ENCODE data around the gene FEN1. TPM values are rescaled to one million over a fixed set of nuclear protein-coding genes. Genes with fewer than 3 reads are reported as not detected.

FEN1 gene
- total RNA-seq, 1 experiment from 2014 or later = 86.1 TPM

DNA sequence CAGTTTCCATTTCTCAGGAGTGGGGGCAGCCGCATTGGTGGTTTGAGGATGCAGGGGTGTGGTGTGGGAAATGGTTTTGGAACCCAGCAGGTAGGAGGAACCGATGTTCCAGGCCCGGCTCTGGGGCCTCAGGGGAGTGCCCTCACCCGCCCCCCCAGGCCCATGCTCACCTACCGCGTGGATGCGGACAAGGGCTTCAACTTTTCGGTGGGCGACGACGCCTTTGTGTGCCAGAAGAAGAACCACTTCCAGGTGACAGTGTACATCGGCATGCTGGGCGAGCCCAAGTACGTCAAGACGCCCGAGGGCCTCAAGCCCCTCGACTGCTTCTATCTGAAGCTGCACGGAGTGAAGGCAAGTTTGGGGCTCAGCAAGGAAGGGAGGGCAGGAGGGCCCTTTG lies 18.9 kb upstream of the FEN1 start:
- Mint-ChIP-seq H3K27ac (ENCODE audit: unreplicated experiment) (no peak overlapping the region), H3K27me3 (ENCODE audit: insufficient read depth, unreplicated experiment) (no peaks in the 10 kb centered on the region), H3K9me3 (ENCODE audit: unreplicated experiment) (no peaks in the 10 kb centered on the region), H3K4me1 (ENCODE audit: low read depth, unreplicated experiment) (peaks cover 7% of the 10 kb centered on the region), H3K4me3 (ENCODE audit: unreplicated experiment) (no peak overlapping the region), H3K36me3 (ENCODE audit: insufficient read depth, unreplicated experiment) (peaks cover 83% of the 10 kb centered on the region)
- TF ChIP-seq, protein P1, sequence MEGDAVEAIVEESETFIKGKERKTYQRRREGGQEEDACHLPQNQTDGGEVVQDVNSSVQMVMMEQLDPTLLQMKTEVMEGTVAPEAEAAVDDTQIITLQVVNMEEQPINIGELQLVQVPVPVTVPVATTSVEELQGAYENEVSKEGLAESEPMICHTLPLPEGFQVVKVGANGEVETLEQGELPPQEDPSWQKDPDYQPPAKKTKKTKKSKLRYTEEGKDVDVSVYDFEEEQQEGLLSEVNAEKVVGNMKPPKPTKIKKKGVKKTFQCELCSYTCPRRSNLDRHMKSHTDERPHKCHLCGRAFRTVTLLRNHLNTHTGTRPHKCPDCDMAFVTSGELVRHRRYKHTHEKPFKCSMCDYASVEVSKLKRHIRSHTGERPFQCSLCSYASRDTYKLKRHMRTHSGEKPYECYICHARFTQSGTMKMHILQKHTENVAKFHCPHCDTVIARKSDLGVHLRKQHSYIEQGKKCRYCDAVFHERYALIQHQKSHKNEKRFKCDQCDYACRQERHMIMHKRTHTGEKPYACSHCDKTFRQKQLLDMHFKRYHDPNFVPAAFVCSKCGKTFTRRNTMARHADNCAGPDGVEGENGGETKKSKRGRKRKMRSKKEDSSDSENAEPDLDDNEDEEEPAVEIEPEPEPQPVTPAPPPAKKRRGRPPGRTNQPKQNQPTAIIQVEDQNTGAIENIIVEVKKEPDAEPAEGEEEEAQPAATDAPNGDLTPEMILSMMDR (IDR thresholded peaks at IDR 0.05; ENCODE audit: insufficient read depth in 1 of 2, low read depth in 1 of 2, low read length in 1 of 2, severe bottlenecking in 1 of 2, unreplicated experiment in 1 of 2) = no peak
- ChIA-PET CTCF (no interaction called here), POLR2A (no interaction called here)
- H3K4me1 ChIP-seq = peaks cover 33% of the 10 kb centered on the region
- DNase-seq = no peak
- no peaks in the 10 kb centered on the region for H3K9me3 ChIP-seq
- no peak overlapping the region for H3K4me3 ChIP-seq (ENCODE audit: low read depth, low read length)
- no TSS peak for BruUV-seq (replicated peaks)
- no peaks in the 10 kb centered on the region for H3K27me3 ChIP-seq (replicated peaks; ENCODE audit: control insufficient read depth, insufficient read depth, low read length)
- intact Hi-C loops (cut with micrococcal nuclease; ENCODE audit: unreplicated experiment) = no loop called here
- H3K36me3 ChIP-seq (ENCODE audit: control insufficient read depth, insufficient read depth, low read length) = peaks cover 6% of the 10 kb centered on the region

DNA sequence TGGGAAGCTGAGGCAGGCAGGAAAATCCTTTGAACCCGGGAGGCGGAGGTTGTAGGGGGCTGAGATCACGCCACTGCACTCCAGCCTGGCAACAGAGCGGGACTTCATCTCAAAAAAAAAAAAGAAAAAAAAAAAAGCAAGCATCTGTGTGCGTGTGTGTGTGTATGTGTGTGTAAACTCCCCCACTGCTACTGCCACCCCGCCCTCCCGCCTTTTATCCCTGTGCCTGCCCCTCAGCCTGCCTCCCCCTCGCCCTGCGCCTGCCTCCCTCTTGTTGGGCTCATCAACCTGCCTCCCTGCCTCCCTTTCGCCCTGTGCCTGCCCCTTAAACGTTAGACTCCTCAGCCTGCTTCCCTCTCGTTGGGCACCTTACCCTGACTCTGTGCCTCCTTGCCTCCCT lies 18.3 kb upstream of the FEN1 start:
- H3K4me1 Mint-ChIP-seq (ENCODE audit: low read depth, unreplicated experiment) = peaks cover 7% of the 10 kb centered on the region
- ChIA-PET POLR2A (no interaction called here), CTCF (no interaction called here)
- H3K4me1 ChIP-seq = peaks cover 27% of the 10 kb centered on the region
- peaks cover 6% of the 10 kb centered on the region for H3K36me3 ChIP-seq (ENCODE audit: control insufficient read depth, insufficient read depth, low read length)
- no peaks in the 10 kb centered on the region for H3K27me3 Mint-ChIP-seq (ENCODE audit: insufficient read depth, unreplicated experiment)
- TF ChIP-seq, protein P1 (IDR thresholded peaks at IDR 0.05; ENCODE audit: insufficient read depth in 1 of 2, low read depth in 1 of 2, low read length in 1 of 2, severe bottlenecking in 1 of 2, unreplicated experiment in 1 of 2) = no peak
- BruUV-seq (replicated peaks) = no TSS peak
- DNase-seq = no peak
- H3K9me3 ChIP-seq = no peaks in the 10 kb centered on the region
- no peak overlapping the region for H3K27ac Mint-ChIP-seq (ENCODE audit: unreplicated experiment)
- H3K4me3 Mint-ChIP-seq (ENCODE audit: unreplicated experiment) = no peak overlapping the region
- intact Hi-C loops (cut with micrococcal nuclease; ENCODE audit: unreplicated experiment) = no loop called here
- no peak overlapping the region for H3K4me3 ChIP-seq (ENCODE audit: low read depth, low read length)
- no peaks in the 10 kb centered on the region for H3K27me3 ChIP-seq (replicated peaks; ENCODE audit: control insufficient read depth, insufficient read depth, low read length)
- H3K36me3 Mint-ChIP-seq (ENCODE audit: insufficient read depth, unreplicated experiment) = peaks cover 85% of the 10 kb centered on the region
- H3K9me3 Mint-ChIP-seq (ENCODE audit: unreplicated experiment) = no peaks in the 10 kb centered on the region

DNA sequence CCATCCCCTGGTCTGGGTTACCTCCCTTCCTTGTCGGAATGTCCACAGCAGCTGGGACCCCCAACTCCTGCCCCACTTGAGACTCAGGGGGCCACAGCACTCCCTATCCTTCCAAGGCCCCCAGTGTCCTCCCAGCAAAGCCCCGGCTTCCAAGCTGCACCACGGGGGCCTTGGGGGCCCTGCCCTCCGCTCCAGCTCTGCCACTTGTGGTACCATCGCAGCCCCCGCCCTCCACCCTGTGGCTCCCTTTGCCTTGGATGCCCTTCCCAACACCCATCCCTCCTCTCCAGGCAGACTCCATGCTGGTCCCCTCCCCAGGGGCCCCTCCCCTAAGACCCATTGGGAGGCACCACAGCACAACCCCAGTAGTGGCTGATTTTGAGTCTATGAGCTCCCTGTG lies 17.6 kb upstream of the FEN1 start:
- Mint-ChIP-seq H3K27me3 (ENCODE audit: insufficient read depth, unreplicated experiment) (no peaks in the 10 kb centered on the region), H3K4me3 (ENCODE audit: unreplicated experiment) (no peak overlapping the region), H3K36me3 (ENCODE audit: insufficient read depth, unreplicated experiment) (peaks cover 85% of the 10 kb centered on the region), H3K4me1 (ENCODE audit: low read depth, unreplicated experiment) (peaks cover 7% of the 10 kb centered on the region), H3K9me3 (ENCODE audit: unreplicated experiment) (no peaks in the 10 kb centered on the region), H3K27ac (ENCODE audit: unreplicated experiment) (no peak overlapping the region)
- BruUV-seq (replicated peaks) = no TSS peak
- DNase-seq = no peak
- intact Hi-C loops (cut with micrococcal nuclease; ENCODE audit: unreplicated experiment) = no loop called here
- Histone ChIP-seq H3K27me3 (replicated peaks; ENCODE audit: control insufficient read depth, insufficient read depth, low read length) (no peaks in the 10 kb centered on the region), H3K4me1 (peaks cover 21% of the 10 kb centered on the region), H3K4me3 (ENCODE audit: low read depth, low read length) (no peak overlapping the region), H3K9me3 (no peaks in the 10 kb centered on the region), H3K36me3 (ENCODE audit: control insufficient read depth, insufficient read depth, low read length) (peaks cover 6% of the 10 kb centered on the region)
- ChIA-PET POLR2A (no interaction called here), CTCF (interaction anchor here (1.3 to 1.6 kb wide), 2 partner anchors 13 to 26 kb away, joined by 4 to 7 read pairs; no protein-coding TSS in a partner anchor)
- TF ChIP-seq, protein P1 (IDR thresholded peaks at IDR 0.05; ENCODE audit: insufficient read depth in 1 of 2, low read depth in 1 of 2, low read length in 1 of 2, severe bottlenecking in 1 of 2, unreplicated experiment in 1 of 2) = no peak

Data from Caco-2 (cell line).